Cardiac fibroblast (primary cell): ENCODE measurements around the gene CSTA.
A peak's percentile ranks its signal among the peaks of the same experiment; 100 is the strongest.

Experiments
- DNase-seq, 2 donors: peaks; one replicate each; pipeline versions ENCODE4 v3.0.0 to v3.0.0-alpha.2; 2010; ENCODE audit warnings: low read depth in 2 of 2
- H3K4me3 ChIP-seq, 2 donors: replicated peaks in 1 of 2; 1 replicate in 1 of 2; 2 replicates in 1 of 2; pipeline ENCODE4 v1.5.1; 2011; ENCODE audit warnings: low read depth in 2 of 2, low read length in 2 of 2, mild to moderate bottlenecking in 2 of 2, moderate library complexity in 1 of 2
- TF ChIP-seq, protein P1 (sequence below): IDR thresholded peaks from one replicate; pipeline ENCODE4 v1.5.1; 2011; ENCODE audit warnings: low read depth, mild to moderate bottlenecking, low read length, inconsistent platforms

Gene CSTA

DNA sequence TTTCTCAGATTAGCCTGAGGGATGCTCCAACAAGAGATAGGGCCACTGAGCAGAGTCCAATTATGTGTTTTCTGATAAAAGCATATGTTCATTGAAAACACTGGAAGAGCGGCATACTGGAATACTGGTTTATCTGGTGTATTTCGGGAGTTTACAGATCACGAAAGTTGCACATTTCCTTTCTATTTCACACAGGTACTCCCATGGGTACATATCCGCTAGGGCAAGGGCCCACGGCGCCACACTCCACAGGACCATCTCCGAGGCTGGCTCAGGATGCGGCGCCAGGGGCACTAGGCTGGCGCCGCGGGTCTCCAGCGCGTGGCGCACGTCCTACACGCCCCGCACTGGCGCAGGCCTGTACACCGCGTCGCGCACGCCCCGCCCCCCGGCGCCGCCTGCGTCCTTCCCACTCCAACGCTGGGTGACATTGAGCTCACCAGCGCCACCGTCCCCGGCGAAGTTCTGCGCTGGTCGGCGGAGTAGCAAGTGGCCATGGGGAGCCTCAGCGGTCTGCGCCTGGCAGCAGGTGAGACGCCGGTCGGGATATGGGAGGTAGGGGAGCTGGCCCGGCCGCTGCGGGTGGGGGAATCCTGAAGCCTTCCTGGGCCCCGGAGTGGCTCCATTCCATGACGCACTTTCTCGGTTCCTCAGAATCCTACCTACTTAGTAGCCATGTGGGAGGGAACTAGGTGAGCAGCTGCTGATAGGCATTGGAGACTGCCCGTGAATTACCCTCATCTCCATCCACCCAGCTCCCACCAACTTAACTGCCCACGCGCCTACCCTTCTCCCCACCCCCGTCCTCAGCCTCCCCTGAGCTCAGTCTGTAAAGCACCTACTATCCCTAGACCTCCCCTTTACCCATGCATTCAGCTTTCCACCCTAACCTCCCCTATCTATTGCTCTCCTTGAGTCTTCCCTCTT is 59.0 kb downstream of the CSTA start, which contains the start of gene FAM162A:
Gene FAM162A (plus strand): TSS at position 412 of the 927 bp plus-strand sequence. CDS start 84 bp downstream, at position 496.
- DNase-seq, result peak; percentile 85 to 87
- peak within 1 kb of the TSS; percentile 90 to 92 for H3K4me3 ChIP-seq
- TF ChIP-seq, protein P1, sequence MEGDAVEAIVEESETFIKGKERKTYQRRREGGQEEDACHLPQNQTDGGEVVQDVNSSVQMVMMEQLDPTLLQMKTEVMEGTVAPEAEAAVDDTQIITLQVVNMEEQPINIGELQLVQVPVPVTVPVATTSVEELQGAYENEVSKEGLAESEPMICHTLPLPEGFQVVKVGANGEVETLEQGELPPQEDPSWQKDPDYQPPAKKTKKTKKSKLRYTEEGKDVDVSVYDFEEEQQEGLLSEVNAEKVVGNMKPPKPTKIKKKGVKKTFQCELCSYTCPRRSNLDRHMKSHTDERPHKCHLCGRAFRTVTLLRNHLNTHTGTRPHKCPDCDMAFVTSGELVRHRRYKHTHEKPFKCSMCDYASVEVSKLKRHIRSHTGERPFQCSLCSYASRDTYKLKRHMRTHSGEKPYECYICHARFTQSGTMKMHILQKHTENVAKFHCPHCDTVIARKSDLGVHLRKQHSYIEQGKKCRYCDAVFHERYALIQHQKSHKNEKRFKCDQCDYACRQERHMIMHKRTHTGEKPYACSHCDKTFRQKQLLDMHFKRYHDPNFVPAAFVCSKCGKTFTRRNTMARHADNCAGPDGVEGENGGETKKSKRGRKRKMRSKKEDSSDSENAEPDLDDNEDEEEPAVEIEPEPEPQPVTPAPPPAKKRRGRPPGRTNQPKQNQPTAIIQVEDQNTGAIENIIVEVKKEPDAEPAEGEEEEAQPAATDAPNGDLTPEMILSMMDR, result peak; percentile 27

DNA sequence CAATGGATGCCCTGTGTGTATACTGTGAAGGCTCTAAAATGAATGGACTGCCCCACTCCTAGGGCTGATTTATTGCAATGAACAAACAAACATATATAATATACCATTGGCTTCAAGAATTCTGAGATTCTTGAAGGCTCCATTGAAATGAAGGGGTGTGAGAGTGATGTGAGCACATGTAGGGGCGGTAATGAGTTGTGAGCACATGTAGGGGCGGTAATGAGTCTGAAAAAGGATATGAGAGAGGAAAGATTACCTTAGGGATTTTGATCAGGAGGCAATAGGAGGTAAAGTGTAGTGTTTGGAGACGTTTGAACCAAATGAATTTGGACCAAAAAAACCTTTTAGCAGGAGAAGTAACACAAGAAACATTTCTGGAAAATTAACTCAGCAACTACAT is 62.7 kb downstream of the CSTA start:
- TF ChIP-seq, protein P1, result no peak
- H3K4me3 ChIP-seq, result no peak overlapping the region
- no peak for DNase-seq

DNA sequence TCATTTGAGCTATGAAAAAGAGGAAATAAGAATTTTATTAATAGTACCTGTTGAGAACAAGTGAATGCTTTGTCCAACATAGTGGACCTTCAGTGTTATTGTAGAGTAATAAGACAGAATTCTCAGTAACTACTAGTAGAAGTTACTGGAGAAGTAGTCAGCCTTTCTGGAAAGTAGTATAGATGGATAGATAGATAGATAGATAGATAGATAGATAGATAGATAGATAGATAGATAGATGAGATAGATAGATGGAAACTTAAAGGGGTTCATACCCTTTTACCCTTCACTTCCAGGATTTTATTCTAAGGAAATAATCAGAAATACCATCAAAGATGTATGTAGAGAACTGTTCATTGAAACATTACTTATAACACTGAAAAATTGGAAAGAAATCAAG is 64.1 kb downstream of the CSTA start:
- no peak for DNase-seq
- H3K4me3 ChIP-seq, result no peak overlapping the region
- TF ChIP-seq, protein P1, result no peak

DNA sequence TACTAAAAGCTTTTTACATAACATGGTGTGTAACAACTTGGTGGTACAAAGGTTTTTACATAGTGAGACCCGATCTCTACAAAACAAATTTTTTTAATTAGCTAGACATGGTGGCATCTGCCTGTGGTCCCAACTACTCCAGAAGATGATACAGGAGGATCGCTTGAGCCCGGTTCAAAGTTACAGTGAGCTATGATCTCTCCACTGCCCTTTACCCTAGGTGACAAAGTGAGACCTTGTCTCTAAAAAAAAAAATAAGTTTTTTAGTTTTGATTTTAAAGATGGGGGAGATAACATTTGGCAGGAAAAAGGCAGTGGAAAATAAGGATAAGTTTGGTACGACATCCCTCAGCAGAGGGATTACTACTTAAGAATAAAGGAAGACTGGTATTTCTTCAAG is 64.8 kb downstream of the CSTA start:
- DNase-seq, result no peak
- TF ChIP-seq, protein P1, result no peak
- no peak overlapping the region for H3K4me3 ChIP-seq

DNA sequence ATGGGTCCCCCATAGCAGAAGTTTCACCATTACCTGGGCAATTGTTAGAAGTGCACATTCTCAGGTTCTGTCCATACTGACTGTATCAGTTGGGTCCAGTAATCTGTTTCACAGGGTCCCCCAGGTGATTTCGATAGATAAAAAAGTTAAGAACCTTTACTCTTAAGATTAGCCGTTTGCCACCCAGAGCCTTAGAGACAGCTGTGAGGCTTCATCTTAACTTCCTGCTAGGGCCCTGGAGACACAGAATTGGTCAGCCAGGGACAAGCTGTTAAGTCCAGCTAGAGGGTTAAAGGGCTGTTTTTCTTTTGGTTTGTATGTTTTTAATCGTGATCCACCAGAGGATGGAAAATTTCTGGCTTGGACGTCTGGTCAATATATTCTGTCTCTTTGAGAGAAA is 65.6 kb downstream of the CSTA start:
- DNase-seq, result peak; percentile 19 to 41
- H3K4me3 ChIP-seq, result no peak overlapping the region
- TF ChIP-seq, protein P1, result no peak
